Measurements from ENCODE around the gene GABBR2. TPM values are rescaled to one million over a fixed set of nuclear protein-coding genes. Genes with fewer than 3 reads are reported as not detected.

The GABBR2 gene
- total and polyA plus RNA-seq, 12 donors = under 0.01 to 1.3 (median 0.45) TPM

DNA sequence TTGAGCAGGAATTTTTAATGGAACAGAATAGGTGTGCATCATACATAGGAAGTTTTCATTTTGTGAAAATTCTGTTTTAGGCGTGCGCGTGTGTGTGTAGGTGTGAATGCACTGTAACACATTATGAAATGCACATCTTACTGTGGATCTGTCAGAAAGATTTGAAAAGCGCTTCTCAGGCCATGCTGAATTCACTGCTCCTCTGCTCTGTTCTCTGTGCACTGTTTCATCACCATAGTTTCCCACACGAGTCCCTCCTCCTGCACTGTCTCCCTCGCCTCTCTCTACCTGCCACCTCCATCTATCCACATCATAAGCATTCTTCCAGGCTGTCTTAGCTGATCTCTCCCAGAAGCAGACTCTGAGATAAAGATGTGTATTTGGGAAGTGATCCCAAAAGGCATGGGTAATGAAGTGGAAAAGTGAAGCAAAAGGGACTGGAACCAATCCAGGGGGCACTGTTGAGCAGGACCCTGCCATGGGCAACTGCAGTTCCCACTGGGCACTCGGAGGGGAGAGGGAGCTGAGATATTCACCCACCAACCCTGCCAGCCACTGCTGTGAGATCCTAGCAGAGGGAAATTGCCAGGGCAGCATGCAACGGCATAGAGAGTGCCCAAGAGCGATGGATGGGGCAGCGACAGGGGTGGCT is 65.9 kb downstream of the GABBR2 start:
- ATAC-seq (no peak), DNase-seq (no peak)
- Histone ChIP-seq H3K27me3 (peaks cover 0 to 22% (median 7%) of the 10 kb centered on the region in 7 donors), H3K27ac (no peak overlapping the region), H3K9me3 (no peaks in the 10 kb centered on the region), H3K36me3 (no peaks in the 10 kb centered on the region), H3K4me1 (no peaks in the 10 kb centered on the region), H3K4me3 (no peak overlapping the region)
- WGBS, 2 donors = 65 to 72% methylated on average over 10 of the region's 10 CpGs
- intact Hi-C loops (cut with DNase I) = no loop called here
- TF ChIP-seq, protein P1, sequence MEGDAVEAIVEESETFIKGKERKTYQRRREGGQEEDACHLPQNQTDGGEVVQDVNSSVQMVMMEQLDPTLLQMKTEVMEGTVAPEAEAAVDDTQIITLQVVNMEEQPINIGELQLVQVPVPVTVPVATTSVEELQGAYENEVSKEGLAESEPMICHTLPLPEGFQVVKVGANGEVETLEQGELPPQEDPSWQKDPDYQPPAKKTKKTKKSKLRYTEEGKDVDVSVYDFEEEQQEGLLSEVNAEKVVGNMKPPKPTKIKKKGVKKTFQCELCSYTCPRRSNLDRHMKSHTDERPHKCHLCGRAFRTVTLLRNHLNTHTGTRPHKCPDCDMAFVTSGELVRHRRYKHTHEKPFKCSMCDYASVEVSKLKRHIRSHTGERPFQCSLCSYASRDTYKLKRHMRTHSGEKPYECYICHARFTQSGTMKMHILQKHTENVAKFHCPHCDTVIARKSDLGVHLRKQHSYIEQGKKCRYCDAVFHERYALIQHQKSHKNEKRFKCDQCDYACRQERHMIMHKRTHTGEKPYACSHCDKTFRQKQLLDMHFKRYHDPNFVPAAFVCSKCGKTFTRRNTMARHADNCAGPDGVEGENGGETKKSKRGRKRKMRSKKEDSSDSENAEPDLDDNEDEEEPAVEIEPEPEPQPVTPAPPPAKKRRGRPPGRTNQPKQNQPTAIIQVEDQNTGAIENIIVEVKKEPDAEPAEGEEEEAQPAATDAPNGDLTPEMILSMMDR (IDR thresholded peaks at IDR 0.05) = no peak

- intact Hi-C loops (cut with DNase I) = no loop called here
- 74 to 76% methylated on average over 10 of the region's 10 CpGs for WGBS, 2 donors
- no peak overlapping the region for H3K4me3 ChIP-seq
- no peaks in the 10 kb centered on the region for H3K4me1 ChIP-seq
- peaks cover 0 to 22% (median 7%) of the 10 kb centered on the region in 7 donors for H3K27me3 ChIP-seq
- no peaks in the 10 kb centered on the region for H3K36me3 ChIP-seq
- no peaks in the 10 kb centered on the region for H3K9me3 ChIP-seq
- no peak for ATAC-seq
- DNase-seq = no peak
- TF ChIP-seq, protein P1 (IDR thresholded peaks at IDR 0.05) = no peak
- no peak overlapping the region for H3K27ac ChIP-seq
Measured at GRCh38 chr9:98641695-98642094, 67.0 kb downstream of the GABBR2 start.

GRCh38 chr9:98640394-98640793 is 68.3 kb downstream of the GABBR2 start:
- intact Hi-C loops (cut with DNase I) = no loop called here
- Histone ChIP-seq H3K27me3 (peaks cover 0 to 22% (median 7%) of the 10 kb centered on the region in 7 donors), H3K4me3 (no peak overlapping the region), H3K4me1 (no peaks in the 10 kb centered on the region), H3K9me3 (no peaks in the 10 kb centered on the region), H3K36me3 (no peaks in the 10 kb centered on the region), H3K27ac (no peak overlapping the region)
- 91 to 92% methylated on average over 3 of the region's 3 CpGs for WGBS, 2 donors
- TF ChIP-seq, protein P1 (IDR thresholded peaks at IDR 0.05) = no peak
- DNase-seq (no peak), ATAC-seq (no peak)

DNA sequence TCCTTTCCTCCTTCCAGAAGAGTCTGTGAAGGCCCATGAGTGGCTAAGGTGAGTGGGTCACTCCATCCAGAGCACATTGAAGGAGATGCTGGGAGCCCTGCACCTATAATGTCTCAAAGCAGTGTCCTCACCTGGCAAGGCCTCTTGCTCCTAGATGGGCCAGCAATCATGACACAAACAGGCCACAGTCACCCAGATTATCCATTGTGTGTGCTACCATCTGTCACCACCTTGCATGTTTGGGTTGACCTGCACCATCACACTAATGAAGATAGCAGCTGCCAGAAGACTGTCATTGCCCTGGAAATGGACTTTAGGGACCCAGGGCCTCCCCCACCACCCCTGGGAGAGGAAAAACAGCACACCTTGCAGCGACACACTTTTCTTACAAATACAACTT is 69.6 kb downstream of the GABBR2 start:
- peaks cover 0 to 22% (median 5%) of the 10 kb centered on the region in 7 donors for H3K27me3 ChIP-seq
- H3K36me3 ChIP-seq = no peaks in the 10 kb centered on the region
- TF ChIP-seq, protein P1 (IDR thresholded peaks at IDR 0.05) = no peak
- no peak overlapping the region for H3K27ac ChIP-seq
- no peak for DNase-seq
- no peak overlapping the region for H3K4me3 ChIP-seq
- no peak for ATAC-seq
- H3K9me3 ChIP-seq = no peaks in the 10 kb centered on the region
- intact Hi-C loops (cut with DNase I) = no loop called here
- H3K4me1 ChIP-seq = no peaks in the 10 kb centered on the region
- WGBS, 2 donors = 77 to 85% methylated on average over 1 of the region's 1 CpG
